Measurements from ENCODE around the gene CDH4. TPM values are rescaled to one million over a fixed set of nuclear protein-coding genes. Genes with fewer than 3 reads are reported as not detected.

Gene CDH4
- total RNA-seq, 1 experiment from 2014 or later = not detected

DNA sequence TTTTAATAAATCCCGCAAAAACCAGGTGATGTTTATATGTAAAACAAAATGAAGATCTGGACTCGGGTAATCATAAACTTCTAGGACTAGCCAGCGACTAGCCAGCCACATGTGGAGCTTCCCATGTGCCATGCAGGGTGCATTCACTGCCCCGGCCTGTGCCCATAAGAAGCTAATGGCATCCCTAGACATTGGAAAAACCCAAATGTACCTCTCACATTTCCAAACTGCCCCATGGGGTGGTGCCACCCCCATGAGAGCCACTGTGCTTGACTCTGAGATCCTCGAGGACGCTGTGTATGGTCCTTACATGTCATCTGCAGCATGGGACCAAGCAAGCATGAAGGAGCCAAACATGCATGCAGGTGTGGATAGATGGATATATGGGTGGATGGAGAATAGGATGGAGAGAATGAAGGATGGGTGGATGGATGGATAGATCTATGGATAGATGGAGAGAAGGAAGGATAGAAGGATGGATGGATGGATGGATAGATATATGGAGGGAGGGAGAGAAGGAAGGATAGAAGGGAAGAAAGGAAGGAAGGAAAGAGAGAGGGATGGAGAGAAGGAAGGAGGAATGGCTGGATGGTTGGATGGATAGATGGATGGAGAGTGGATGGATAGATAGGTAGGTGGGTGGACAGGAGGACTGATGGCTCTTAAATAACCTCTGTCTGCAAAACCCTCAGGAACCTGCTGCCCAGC is 203.6 kb downstream of the CDH4 start:
- no peak for DNase-seq
- no peaks in the 10 kb centered on the region for H3K36me3 ChIP-seq (ENCODE audit: control insufficient read depth, insufficient read depth, low read length)
- peaks cover 16% of the 10 kb centered on the region for H3K9me3 ChIP-seq
- no peak overlapping the region for H3K27ac Mint-ChIP-seq (ENCODE audit: unreplicated experiment)
- H3K4me3 ChIP-seq (ENCODE audit: low read depth, low read length) = no peak overlapping the region
- ChIA-PET CTCF (no interaction called here), POLR2A (no interaction called here)
- no peaks in the 10 kb centered on the region for H3K4me1 ChIP-seq
- H3K27me3 ChIP-seq (replicated peaks; ENCODE audit: control insufficient read depth, insufficient read depth, low read length) = no peaks in the 10 kb centered on the region
- TF ChIP-seq, protein P1, sequence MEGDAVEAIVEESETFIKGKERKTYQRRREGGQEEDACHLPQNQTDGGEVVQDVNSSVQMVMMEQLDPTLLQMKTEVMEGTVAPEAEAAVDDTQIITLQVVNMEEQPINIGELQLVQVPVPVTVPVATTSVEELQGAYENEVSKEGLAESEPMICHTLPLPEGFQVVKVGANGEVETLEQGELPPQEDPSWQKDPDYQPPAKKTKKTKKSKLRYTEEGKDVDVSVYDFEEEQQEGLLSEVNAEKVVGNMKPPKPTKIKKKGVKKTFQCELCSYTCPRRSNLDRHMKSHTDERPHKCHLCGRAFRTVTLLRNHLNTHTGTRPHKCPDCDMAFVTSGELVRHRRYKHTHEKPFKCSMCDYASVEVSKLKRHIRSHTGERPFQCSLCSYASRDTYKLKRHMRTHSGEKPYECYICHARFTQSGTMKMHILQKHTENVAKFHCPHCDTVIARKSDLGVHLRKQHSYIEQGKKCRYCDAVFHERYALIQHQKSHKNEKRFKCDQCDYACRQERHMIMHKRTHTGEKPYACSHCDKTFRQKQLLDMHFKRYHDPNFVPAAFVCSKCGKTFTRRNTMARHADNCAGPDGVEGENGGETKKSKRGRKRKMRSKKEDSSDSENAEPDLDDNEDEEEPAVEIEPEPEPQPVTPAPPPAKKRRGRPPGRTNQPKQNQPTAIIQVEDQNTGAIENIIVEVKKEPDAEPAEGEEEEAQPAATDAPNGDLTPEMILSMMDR (IDR thresholded peaks at IDR 0.05; ENCODE audit: insufficient read depth in 1 of 2, low read depth in 1 of 2, low read length in 1 of 2, severe bottlenecking in 1 of 2, unreplicated experiment in 1 of 2) = no peak
- intact Hi-C loops (cut with micrococcal nuclease; ENCODE audit: unreplicated experiment) = no loop called here
- peaks cover 11% of the 10 kb centered on the region for H3K9me3 Mint-ChIP-seq (ENCODE audit: unreplicated experiment)
- no TSS peak for BruUV-seq (replicated peaks)
- no peaks in the 10 kb centered on the region for H3K4me1 Mint-ChIP-seq (ENCODE audit: low read depth, unreplicated experiment)
- H3K27me3 Mint-ChIP-seq (ENCODE audit: insufficient read depth, unreplicated experiment) = peaks cover 3% of the 10 kb centered on the region
- no peaks in the 10 kb centered on the region for H3K36me3 Mint-ChIP-seq (ENCODE audit: insufficient read depth, unreplicated experiment)
- no peak overlapping the region for H3K4me3 Mint-ChIP-seq (ENCODE audit: unreplicated experiment)

DNA sequence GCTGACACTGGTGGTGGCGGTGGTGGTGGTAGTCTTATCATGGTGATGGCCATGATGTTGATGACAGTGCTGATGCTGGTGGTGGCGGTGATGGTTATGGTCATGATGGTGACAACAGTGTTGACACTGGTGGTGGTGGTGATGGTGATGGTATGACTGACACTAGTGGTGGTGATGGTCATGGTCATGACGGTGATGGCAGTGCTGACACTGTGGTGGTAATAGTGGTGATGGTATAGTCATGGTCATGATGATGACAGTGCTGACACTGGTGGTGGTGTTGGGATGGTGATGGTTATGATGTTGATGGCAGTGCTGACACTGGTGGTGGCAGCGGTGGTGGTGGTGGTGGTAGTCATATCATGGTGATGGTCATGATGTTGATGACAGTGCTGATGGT is 205.7 kb downstream of the CDH4 start:
- no peaks in the 10 kb centered on the region for H3K36me3 Mint-ChIP-seq (ENCODE audit: insufficient read depth, unreplicated experiment)
- intact Hi-C loops (cut with micrococcal nuclease; ENCODE audit: unreplicated experiment) = no loop called here
- H3K36me3 ChIP-seq (ENCODE audit: control insufficient read depth, insufficient read depth, low read length) = no peaks in the 10 kb centered on the region
- H3K4me1 Mint-ChIP-seq (ENCODE audit: low read depth, unreplicated experiment) = no peaks in the 10 kb centered on the region
- H3K4me3 Mint-ChIP-seq (ENCODE audit: unreplicated experiment) = no peak overlapping the region
- ChIA-PET POLR2A (no interaction called here), CTCF (no interaction called here)
- H3K27me3 Mint-ChIP-seq (ENCODE audit: insufficient read depth, unreplicated experiment) = peaks cover 3% of the 10 kb centered on the region
- H3K27me3 ChIP-seq (replicated peaks; ENCODE audit: control insufficient read depth, insufficient read depth, low read length) = no peaks in the 10 kb centered on the region
- DNase-seq = no peak
- no peak overlapping the region for H3K4me3 ChIP-seq (ENCODE audit: low read depth, low read length)
- H3K27ac Mint-ChIP-seq (ENCODE audit: unreplicated experiment) = no peak overlapping the region
- no TSS peak for BruUV-seq (replicated peaks)
- H3K9me3 ChIP-seq = peaks cover 25% of the 10 kb centered on the region
- H3K9me3 Mint-ChIP-seq (ENCODE audit: unreplicated experiment) = peaks cover 14% of the 10 kb centered on the region
- TF ChIP-seq, protein P1 (IDR thresholded peaks at IDR 0.05; ENCODE audit: insufficient read depth in 1 of 2, low read depth in 1 of 2, low read length in 1 of 2, severe bottlenecking in 1 of 2, unreplicated experiment in 1 of 2) = no peak
- no peaks in the 10 kb centered on the region for H3K4me1 ChIP-seq

DNA sequence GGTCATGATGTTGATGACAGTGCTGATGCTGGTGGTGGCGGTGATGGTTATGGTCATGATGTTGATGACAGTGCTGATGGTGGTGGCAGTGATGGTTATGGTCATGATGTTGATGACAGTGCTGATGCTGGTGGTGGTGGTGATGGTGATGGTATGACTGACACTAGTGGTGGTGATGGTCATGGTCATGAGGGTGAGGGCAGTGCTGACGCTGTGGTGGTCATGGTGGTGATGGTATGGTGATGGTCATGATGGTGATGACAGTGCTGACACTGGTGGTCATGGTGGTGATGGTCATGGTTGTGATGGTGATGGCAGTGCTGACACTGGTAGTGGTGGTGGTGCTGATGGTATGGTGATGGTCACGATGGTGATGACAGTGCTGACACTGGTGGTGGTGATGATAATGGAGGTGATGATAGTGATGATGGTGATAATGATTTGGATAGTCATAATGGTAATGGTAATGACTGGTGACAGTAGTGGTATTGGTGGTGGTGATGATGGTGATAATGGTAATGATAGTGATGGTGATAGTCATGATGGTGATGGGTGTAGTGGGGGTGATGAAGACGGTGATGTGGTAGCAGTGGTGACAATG is 206.2 kb downstream of the CDH4 start:
- BruUV-seq (replicated peaks) = no TSS peak
- no peaks in the 10 kb centered on the region for H3K4me1 Mint-ChIP-seq (ENCODE audit: low read depth, unreplicated experiment)
- H3K27me3 Mint-ChIP-seq (ENCODE audit: insufficient read depth, unreplicated experiment) = peaks cover 3% of the 10 kb centered on the region
- H3K36me3 Mint-ChIP-seq (ENCODE audit: insufficient read depth, unreplicated experiment) = no peaks in the 10 kb centered on the region
- H3K9me3 Mint-ChIP-seq (ENCODE audit: unreplicated experiment) = peaks cover 19% of the 10 kb centered on the region
- intact Hi-C loops (cut with micrococcal nuclease; ENCODE audit: unreplicated experiment) = no loop called here
- Histone ChIP-seq H3K4me3 (ENCODE audit: low read depth, low read length) (no peak overlapping the region), H3K9me3 (peaks cover 29% of the 10 kb centered on the region), H3K27me3 (replicated peaks; ENCODE audit: control insufficient read depth, insufficient read depth, low read length) (no peaks in the 10 kb centered on the region), H3K36me3 (ENCODE audit: control insufficient read depth, insufficient read depth, low read length) (no peaks in the 10 kb centered on the region), H3K4me1 (no peaks in the 10 kb centered on the region)
- POLR2A ChIA-PET = no interaction called here
- no peak overlapping the region for H3K27ac Mint-ChIP-seq (ENCODE audit: unreplicated experiment)
- H3K4me3 Mint-ChIP-seq (ENCODE audit: unreplicated experiment) = no peak overlapping the region
- DNase-seq = no peak
- TF ChIP-seq, protein P1 (IDR thresholded peaks at IDR 0.05; ENCODE audit: insufficient read depth in 1 of 2, low read depth in 1 of 2, low read length in 1 of 2, severe bottlenecking in 1 of 2, unreplicated experiment in 1 of 2) = no peak
- CTCF ChIA-PET = interaction anchor here (0.6 kb wide), 1 partner anchor 802 kb away, joined by 3 read pairs; no protein-coding TSS in a partner anchor
